ENCODE results near the gene MIP.

GRCh38 chr12:56425193-56425592, 29.3 kb downstream of the MIP start:
- TF ChIP-seq POLR2A (IDR thresholded peaks at IDR 0.05) (no peak), CTCF (IDR thresholded peaks at IDR 0.05) (no peak)
